OCI-LY7 (cell line): ENCODE measurements around the gene MORN1.

ENCODE experiments used
- CTCF ChIP-seq: fragments of 200-600 bp; sonication (generic); conservative IDR thresholded peaks from 2 replicates; pipeline ENCODE4 v1.5.1; 2014; ENCODE audit warnings: mild to moderate bottlenecking, antibody characterized with exemption, low read length, moderate library complexity, mixed read lengths
- EZH2phosphoT487 ChIP-seq: fragments of 200-600 bp; sonication (generic); IDR thresholded peaks from 2 replicates; pipeline ENCODE4 v1.6.1; 2018; ENCODE audit warnings: low read depth, borderline replicate concordance, mild to moderate bottlenecking, mixed run types, antibody characterized with exemption, low read length, moderate library complexity, mixed read lengths

GRCh38 chr1:2358651-2359640, 32.4 kb downstream of the MORN1 start:
- TF ChIP-seq CTCF (no peak), EZH2phosphoT487 (no peak)
